Measurements from ENCODE around the gene FAM20A. TPM values are rescaled to one million over a fixed set of nuclear protein-coding genes. Genes with fewer than 3 reads are reported as not detected.
"Not testable (repeated sequence)": the region's sequence is repeated elsewhere in the genome, so short reads cannot be mapped to it uniquely, and the experiment has no call there.

Gene FAM20A
- total RNA-seq, 1 experiment from 2014 or later: not detected

DNA sequence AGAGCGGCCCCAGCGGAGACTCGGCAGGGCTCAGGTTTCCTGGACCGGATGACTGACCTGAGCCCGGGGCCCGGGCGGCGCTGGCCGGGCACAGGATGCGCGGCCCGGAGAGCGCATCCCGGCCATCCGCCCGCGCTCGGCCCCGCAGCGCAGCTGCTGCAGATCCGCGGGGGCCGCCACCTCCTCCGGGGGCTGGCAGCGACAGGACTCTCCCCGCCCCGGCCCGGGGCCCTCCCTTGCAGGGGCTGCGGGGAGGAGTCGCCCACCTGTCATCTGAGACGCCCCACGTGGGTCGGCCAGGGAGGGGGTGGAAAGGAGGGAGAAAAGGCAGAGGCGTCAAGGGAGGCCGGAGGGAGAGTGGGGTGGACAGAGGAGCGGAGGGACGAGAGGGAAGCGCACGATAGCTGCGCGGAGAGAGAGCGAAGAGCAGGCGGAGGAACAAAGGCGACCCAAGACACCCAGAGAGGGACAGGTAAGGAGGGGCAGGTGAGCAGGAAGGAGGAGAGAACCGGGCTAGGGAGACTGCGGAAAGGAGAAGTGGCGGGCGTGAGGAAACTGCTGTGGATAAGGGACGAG lies 89.4 kb downstream of the FAM20A start:
- in situ Hi-C loops (cut with HindIII; ENCODE audit: low sequenced_read_pairs): no loop called here
- peak; percentile 93 for DNase-seq (ENCODE audit: low spot score)

DNA sequence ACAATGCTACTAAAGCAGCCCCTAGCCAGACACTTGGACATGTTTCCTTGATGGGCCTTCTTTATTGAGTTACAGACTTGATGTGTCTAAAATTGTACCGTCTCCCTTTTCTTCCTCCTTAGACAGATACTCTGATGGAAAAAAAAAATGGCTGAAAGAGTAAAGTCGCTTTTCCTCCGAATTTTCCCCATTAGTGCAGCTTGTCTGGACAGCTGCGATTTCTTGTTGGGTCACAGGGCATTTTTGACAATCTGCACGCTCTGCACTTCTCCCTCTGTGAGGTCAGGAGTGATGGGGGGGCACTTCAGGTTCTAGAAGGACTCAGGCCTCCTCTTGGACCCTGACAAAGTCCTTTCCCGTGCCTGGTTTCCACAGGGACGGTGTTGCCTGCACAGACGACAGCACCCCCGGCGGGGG lies 89.9 kb downstream of the FAM20A start:
- DNase-seq (ENCODE audit: low spot score): peak; percentile 69
- in situ Hi-C loops (cut with HindIII; ENCODE audit: low sequenced_read_pairs): no loop called here

- peak; percentile 32 for DNase-seq (ENCODE audit: low spot score)
- in situ Hi-C loops (cut with HindIII; ENCODE audit: low sequenced_read_pairs): no loop called here
These were observed 91.8 kb downstream of the FAM20A start for GRCh38 chr17:68509141-68510057.

DNA sequence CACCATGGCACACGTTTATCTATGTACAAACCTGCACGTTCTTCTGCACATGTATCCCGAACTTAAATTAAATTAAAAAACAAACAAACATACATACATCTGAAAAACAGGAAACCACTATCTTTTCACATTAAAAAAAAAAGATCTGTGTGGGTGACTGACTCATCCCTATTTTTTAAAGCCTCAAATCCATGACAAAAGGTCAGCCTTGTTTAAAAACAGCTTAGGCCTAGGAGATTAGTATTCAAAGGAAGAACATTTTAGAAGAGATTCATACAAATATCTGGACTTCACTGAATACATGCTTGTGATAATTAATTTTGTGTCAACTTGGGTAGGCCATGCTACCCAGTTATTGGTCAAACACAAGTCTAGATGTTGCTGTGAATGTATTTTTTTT lies 93.6 kb downstream of the FAM20A start:
- DNase-seq (ENCODE audit: low spot score): no peak
- in situ Hi-C loops (cut with HindIII; ENCODE audit: low sequenced_read_pairs): no loop called here

GRCh38 chr17:68505951-68506350 lies 95.2 kb downstream of the FAM20A start:
- in situ Hi-C loops (cut with HindIII; ENCODE audit: low sequenced_read_pairs): no loop called here

GRCh38 chr17:68501074-68501473 lies 100.1 kb downstream of the FAM20A start:
- in situ Hi-C loops (cut with HindIII; ENCODE audit: low sequenced_read_pairs): no loop called here
- no peak for DNase-seq (ENCODE audit: low spot score)

More at GRCh38 chr17:68505951-68506350, 95.2 kb downstream of the FAM20A start:
- DNase-seq (ENCODE audit: low spot score): no peak

- DNase-seq (ENCODE audit: low spot score): no peak
- in situ Hi-C loops (cut with HindIII; ENCODE audit: low sequenced_read_pairs): no loop called here
These were observed 101.6 kb downstream of the FAM20A start for GRCh38 chr17:68499587-68499986.

DNA sequence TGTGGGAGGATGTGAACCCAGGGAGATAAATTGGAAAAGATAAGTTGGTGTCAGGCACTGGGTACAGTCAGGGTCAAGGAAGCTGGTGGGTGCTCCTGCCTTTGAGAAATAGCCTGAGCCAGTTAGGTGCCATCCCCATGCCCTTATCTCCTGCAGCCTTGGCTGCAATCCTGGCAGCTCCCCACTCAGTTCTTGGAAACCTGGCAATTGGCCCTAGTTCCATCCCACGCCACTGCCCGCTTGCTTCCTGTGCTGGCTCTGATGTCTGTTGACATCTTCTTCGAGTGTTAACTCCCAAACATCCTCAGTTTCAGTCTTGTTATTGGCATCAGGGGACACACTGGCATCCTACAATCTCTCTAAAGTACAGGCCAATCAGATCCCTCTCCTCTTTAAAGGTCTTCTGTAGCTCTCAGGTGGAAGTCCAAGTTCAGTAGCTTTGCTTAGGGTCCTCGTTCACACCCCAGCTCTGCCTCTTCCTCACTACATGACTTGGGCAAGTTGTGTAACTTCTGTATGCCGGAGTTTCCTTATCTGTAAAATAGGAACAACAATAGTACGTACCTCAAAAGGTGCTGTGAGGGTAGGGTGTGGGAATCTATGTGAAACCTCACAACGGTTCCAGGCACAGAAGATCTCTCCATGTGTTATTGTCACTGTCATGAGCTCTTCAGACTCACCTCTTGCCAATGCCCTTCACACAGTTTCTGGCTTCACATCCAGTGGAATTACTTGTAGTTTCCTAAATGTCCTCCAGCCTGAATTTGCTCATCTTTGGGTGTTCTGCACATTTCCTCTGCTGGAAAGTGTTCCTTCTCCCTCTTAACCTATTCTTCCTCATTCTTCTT lies 102.5 kb downstream of the FAM20A start:
- in situ Hi-C loops (cut with HindIII; ENCODE audit: low sequenced_read_pairs): no loop called here
- no peak for DNase-seq (ENCODE audit: low spot score)

- in situ Hi-C loops (cut with HindIII; ENCODE audit: low sequenced_read_pairs): no loop called here
- DNase-seq (ENCODE audit: low spot score): no peak
These were observed 103.3 kb downstream of the FAM20A start for GRCh38 chr17:68497885-68498319.

DNA sequence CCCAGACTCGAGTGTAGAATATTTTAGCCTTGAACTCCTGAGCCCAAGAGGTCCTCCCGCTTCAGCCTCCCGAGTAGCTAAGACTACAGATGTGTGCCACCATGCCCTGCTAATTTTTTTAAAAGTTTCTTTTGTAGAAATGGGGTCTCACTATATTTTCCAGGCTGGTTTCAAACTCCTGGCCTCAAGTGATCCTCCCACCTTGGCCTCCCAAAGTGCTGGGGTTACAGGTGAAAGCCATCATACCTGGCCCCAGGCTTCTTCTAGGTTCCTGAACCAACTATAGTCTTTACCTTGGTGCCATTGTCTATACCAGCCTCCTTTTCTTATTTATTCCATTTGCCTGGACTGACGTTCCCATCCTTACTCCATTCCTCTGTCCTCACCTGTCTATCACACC lies 106.1 kb downstream of the FAM20A start:
- no peak for DNase-seq (ENCODE audit: low spot score)

GRCh38 chr17:68492394-68493054 lies 108.6 kb downstream of the FAM20A start:
- DNase-seq (ENCODE audit: low spot score); in situ Hi-C loops (cut with HindIII; ENCODE audit: low sequenced_read_pairs): not testable (repeated sequence)

More for the DNA sequence above, 106.1 kb downstream of the FAM20A start:
- in situ Hi-C loops (cut with HindIII; ENCODE audit: low sequenced_read_pairs): no loop called here

GRCh38 chr17:68491381-68492231 lies 109.6 kb downstream of the FAM20A start:
- in situ Hi-C loops (cut with HindIII; ENCODE audit: low sequenced_read_pairs): no loop called here
- peak; percentile 58 for DNase-seq (ENCODE audit: low spot score)

DNA sequence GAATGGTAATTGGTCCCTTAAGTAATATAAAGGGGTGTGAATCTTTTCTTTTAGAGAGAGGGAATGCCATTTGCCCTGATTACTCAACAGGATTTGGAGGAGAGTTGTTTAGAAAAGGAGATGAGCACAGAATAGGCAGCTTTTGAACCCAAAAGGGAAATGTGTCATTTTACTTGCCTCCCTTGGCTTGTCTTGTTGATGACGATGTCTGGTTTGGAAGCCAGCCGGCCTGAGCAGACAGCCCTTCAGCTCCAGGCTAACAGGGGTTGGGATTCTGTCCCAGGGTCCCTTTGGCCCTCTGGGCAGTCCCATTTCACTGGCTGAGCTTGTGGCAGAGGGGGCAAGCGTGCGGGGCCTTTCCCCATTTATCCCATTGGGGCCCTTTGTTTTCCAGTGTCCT lies 111.2 kb downstream of the FAM20A start:
- in situ Hi-C loops (cut with HindIII; ENCODE audit: low sequenced_read_pairs): no loop called here
- DNase-seq (ENCODE audit: low spot score): no peak

Other genes with a start within 250 kb of the FAM20A start
- 19.4 and 35.3 TPM in 2 replicates for gene WIPI1, start 143.9 kb downstream of the FAM20A start, total RNA-seq (2014; rRNA removed; shearing (Covaris generic))
- gene PRKAR1A, start 88.9 kb downstream of the FAM20A start, total RNA-seq (2014; rRNA removed; shearing (Covaris generic)): 130 and 156 TPM in 2 replicates